GM12874 (cell line): ENCODE data around the gene TRIB2.

ENCODE experiments used
- CTCF ChIP-seq: IDR thresholded peaks from 2 replicates; pipeline ENCODE4 v1.5.1; 2011; ENCODE audit warnings: low read depth, mild to moderate bottlenecking, control low read depth, low read length, moderate library complexity; ENCODE audit not compliant: insufficient read depth

Gene TRIB2

DNA sequence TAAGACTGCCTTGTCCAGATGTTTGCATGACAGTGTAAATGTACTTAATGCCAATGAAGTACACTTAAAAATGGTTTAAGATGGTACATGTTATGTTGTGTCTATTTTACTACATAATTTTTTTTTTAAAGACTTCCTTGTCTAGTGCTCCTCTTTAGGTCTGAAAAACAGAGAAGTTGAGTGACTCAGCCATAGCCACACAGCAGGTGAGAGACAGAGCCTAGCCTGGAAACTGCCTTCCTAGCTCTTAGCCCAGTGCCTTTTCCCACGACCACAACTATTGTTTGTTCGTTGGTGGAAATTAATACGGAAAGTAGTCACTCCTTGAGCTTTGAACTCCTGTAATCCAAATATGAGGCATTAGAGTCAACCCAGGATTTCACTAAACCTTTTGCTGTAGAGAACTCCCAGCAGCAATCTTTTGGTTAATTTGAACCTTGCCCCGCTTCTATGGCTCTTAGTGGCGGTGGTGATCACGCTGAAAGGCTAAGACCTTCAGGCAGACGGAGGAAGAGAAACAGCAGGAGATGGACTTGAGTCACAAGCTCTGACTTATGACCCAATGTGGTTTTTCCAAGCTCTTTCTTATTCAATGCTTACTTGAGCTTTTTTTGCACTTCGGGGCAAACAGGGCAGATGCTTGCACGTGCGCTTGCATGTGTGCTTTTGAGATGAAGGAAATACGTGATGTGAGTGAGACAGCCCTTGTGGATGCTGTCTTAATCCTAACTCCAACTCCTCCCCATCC, 21.2 kb downstream of the TRIB2 start:
- no peak for TF ChIP-seq CTCF

- no peak for TF ChIP-seq CTCF
Observed at GRCh38 chr2:12739721-12740254, 23.1 kb downstream of the TRIB2 start.

GRCh38 chr2:12741380-12741779, 24.6 kb downstream of the TRIB2 start:
- TF ChIP-seq CTCF, result no peak

GRCh38 chr2:12742891-12743290, 26.2 kb downstream of the TRIB2 start:
- TF ChIP-seq CTCF, result no peak

- TF ChIP-seq CTCF, result no peak
Observed at GRCh38 chr2:12750166-12750905, 33.6 kb downstream of the TRIB2 start.

GRCh38 chr2:12754643-12755042, 37.9 kb downstream of the TRIB2 start:
- no peak for TF ChIP-seq CTCF

DNA sequence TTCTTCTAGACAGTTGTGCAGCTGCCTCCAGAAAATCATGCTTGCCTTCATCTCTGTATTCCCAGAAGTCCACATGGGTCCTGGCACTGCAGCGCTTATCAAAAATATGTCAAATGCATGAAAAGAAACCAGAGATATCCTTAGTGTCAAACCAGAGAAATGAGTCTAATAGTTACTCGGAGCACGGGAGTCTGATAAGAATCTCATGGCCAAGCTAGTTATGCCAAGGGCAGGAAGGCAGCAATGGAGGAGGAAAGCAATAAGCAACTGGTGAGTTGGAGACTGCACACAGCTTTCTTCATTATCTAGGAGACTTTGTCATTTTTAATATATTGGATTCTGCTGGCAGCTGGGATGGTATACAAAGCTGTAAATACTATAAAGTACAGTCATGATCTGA, 38.6 kb downstream of the TRIB2 start:
- no peak for TF ChIP-seq CTCF
